PC-3 (cell line): ENCODE measurements around the gene ALG2.

Experiments used
- EZH2phosphoT487 ChIP-seq: fragments of 300-600 bp; sonication (generic); IDR thresholded peaks from 2 replicates; pipeline ENCODE4 v1.6.1; 2018; ENCODE audit warnings: mild to moderate bottlenecking, antibody characterized with exemption, low read length, borderline replicate concordance
- TF ChIP-seq, protein P1 (sequence below): fragments of 300-600 bp; sonication (generic); conservative IDR thresholded peaks from 2 replicates; pipeline ENCODE4 v1.5.1; 2017; ENCODE audit warnings: antibody characterized with exemption, low read depth, mild to moderate bottlenecking, low read length

GRCh38 chr9:99185934-99186333 lies 35.8 kb downstream of the ALG2 start:
- TF ChIP-seq, protein P1, sequence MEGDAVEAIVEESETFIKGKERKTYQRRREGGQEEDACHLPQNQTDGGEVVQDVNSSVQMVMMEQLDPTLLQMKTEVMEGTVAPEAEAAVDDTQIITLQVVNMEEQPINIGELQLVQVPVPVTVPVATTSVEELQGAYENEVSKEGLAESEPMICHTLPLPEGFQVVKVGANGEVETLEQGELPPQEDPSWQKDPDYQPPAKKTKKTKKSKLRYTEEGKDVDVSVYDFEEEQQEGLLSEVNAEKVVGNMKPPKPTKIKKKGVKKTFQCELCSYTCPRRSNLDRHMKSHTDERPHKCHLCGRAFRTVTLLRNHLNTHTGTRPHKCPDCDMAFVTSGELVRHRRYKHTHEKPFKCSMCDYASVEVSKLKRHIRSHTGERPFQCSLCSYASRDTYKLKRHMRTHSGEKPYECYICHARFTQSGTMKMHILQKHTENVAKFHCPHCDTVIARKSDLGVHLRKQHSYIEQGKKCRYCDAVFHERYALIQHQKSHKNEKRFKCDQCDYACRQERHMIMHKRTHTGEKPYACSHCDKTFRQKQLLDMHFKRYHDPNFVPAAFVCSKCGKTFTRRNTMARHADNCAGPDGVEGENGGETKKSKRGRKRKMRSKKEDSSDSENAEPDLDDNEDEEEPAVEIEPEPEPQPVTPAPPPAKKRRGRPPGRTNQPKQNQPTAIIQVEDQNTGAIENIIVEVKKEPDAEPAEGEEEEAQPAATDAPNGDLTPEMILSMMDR, result no peak
- no peak for TF ChIP-seq EZH2phosphoT487
